Neutrophil (primary cell): ENCODE measurements around the gene MYO5B.

Experiments
- H3K27ac ChIP-seq: fragments of 200-600 bp; sonication (generic); 2 replicates; pipeline ENCODE4 v1.5.1; 2016; ENCODE audit warnings: mild to moderate bottlenecking, moderate library complexity
- H3K27me3 ChIP-seq: fragments of 200-600 bp; sonication (generic); 2 replicates; pipeline ENCODE4 v1.6.0; 2016; ENCODE audit warnings: mild to moderate bottlenecking
- H3K36me3 ChIP-seq: fragments of 200-600 bp; sonication (generic); 2 replicates; pipeline ENCODE4 v1.5.1; 2017
- H3K4me1 ChIP-seq, 2 experiments: fragments of 200-600 bp in 1 of 2; sonication (generic) in 1 of 2; 1 replicate in 1 of 2; 2 replicates in 1 of 2; pipeline versions ENCODE4 v1.5.1 to v1.6.1; 2013 to 2016; ENCODE audit warnings: low read depth in 1 of 2, low read length in 1 of 2, mild to moderate bottlenecking in 1 of 2, moderate library complexity in 1 of 2; ENCODE audit not compliant: control insufficient read depth in 1 of 2, insufficient read depth in 1 of 2
- H3K4me3 ChIP-seq, 2 experiments: fragments of 200-600 bp in 1 of 2; sonication (generic) in 1 of 2; 1 replicate in 1 of 2; 2 replicates in 1 of 2; pipeline ENCODE4 v1.5.1; 2013 to 2016; ENCODE audit warnings: low read depth in 1 of 2, low read length in 1 of 2, mild to moderate bottlenecking in 1 of 2, moderate library complexity in 1 of 2
- H3K9me3 ChIP-seq: fragments of 200-600 bp; sonication (generic); 2 replicates; pipeline ENCODE4 v1.5.1; 2016
- TF ChIP-seq, protein P1 (sequence below): fragments of 200-600 bp; sonication (generic); IDR thresholded peaks from 2 replicates; pipeline ENCODE4 v1.5.1; 2016; ENCODE audit warnings: antibody characterized with exemption

The MYO5B gene

DNA sequence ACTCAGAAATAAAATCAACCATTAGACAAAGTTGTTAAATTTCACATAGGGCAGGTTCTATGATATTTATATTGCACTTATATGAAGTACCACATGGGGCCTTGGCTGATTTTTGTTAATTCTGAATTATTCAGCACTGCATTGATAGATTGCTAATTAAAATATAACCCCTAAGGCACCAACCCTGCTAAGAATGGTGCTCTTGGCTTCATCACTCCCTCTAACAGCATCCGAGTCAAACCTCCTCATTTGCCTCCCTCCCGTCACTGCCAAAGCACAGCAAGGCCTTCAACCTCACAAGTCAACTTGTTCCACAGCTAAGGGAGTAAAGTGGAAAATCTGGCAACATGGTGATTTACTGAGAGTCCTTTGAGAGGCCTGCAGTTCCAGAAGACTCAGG lies 27.0 kb downstream of the MYO5B start:
- Histone ChIP-seq H3K4me3 (no peak overlapping the region), H3K9me3 (no peaks in the 10 kb centered on the region)

DNA sequence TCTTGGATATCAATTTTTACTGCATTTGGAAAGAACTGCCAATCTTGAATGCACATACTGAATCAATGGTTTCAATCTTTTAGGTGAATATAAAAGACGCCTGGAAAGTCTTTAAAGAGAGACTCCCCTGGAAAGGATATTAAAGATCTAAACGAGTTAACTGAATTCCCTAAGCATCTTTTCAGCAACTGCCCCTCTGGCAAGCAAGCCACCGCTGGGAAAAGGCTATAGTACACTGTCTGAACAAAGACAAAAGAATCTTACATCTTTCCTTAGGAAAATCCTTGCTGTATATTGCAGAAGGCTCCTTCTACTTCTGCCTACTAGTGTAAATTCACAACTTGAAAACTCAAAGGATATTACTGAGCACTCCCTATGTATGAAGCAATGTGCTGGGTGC lies 28.0 kb downstream of the MYO5B start:
- Histone ChIP-seq H3K9me3 (no peaks in the 10 kb centered on the region), H3K36me3 (no peaks in the 10 kb centered on the region), H3K4me1 (no peaks in the 10 kb centered on the region), H3K27ac (no peak overlapping the region), H3K27me3 (peaks cover 45% of the 10 kb centered on the region), H3K4me3 (no peak overlapping the region)
- TF ChIP-seq, protein P1, sequence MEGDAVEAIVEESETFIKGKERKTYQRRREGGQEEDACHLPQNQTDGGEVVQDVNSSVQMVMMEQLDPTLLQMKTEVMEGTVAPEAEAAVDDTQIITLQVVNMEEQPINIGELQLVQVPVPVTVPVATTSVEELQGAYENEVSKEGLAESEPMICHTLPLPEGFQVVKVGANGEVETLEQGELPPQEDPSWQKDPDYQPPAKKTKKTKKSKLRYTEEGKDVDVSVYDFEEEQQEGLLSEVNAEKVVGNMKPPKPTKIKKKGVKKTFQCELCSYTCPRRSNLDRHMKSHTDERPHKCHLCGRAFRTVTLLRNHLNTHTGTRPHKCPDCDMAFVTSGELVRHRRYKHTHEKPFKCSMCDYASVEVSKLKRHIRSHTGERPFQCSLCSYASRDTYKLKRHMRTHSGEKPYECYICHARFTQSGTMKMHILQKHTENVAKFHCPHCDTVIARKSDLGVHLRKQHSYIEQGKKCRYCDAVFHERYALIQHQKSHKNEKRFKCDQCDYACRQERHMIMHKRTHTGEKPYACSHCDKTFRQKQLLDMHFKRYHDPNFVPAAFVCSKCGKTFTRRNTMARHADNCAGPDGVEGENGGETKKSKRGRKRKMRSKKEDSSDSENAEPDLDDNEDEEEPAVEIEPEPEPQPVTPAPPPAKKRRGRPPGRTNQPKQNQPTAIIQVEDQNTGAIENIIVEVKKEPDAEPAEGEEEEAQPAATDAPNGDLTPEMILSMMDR: no peak

More for the DNA sequence above, 27.0 kb downstream of the MYO5B start:
- TF ChIP-seq, protein P1: no peak
- no peaks in the 10 kb centered on the region for H3K36me3 ChIP-seq
- peaks cover 36% of the 10 kb centered on the region for H3K27me3 ChIP-seq
- H3K27ac ChIP-seq: no peak overlapping the region
- no peaks in the 10 kb centered on the region for H3K4me1 ChIP-seq

DNA sequence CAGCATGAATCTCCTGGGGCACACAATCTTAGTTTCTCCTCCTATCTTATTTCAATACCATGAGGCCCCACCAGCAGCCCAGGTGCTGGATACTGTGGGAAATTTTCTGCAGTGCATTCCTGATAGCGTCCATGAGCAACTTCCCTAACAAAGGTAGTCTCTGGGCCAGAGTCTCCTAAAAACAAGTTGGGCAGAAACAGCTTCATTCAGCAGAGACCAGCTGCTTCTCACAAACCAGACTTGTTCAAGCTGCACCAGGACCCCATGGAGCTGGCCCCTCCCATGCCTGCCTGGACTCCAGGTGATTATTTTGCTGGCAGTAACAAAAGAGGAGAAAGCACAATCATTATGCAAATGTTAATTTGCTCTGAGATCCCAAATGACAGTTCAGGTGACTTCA lies 31.4 kb downstream of the MYO5B start:
- no peak overlapping the region for H3K4me3 ChIP-seq
- H3K9me3 ChIP-seq: no peaks in the 10 kb centered on the region
- TF ChIP-seq, protein P1: no peak
- H3K27me3 ChIP-seq: peaks cover 45% of the 10 kb centered on the region
- H3K4me1 ChIP-seq: no peaks in the 10 kb centered on the region
- no peaks in the 10 kb centered on the region for H3K36me3 ChIP-seq
- no peak overlapping the region for H3K27ac ChIP-seq

DNA sequence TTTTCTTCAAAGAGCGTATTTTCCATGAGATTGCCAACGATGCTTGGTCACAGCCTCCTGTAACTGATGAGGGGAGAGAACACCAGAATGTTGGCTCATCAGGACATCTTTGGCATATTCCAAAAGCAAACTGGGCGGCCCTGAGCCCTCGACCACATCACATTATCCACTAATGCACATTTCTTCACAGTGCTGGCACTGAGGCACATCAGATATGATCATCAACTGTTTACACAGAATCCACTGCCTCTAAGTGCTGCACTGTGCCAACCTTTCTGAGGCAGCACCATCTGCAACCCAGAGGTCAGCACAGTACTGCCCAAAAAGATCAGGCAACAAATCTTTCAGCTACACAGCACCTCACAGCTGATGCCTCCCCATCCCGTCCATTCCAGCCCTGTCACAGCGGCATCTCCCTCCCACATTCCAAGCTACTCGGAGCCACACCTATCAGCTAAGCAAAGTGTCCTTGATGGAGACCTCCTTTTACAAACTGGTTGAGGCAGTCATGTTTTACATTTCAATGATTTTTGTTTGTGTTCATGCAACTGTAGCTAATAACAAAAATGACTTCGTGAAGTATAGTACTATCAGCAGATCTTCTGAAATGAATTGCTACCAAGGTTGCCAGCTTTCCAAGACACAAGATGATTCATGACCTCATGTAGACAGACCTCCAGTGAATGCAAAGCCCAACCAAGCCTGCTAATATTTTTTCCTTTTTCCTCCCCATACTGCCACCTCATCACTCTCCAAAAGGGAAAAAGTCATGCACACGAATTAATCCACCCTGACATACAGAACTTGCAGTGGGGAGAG lies 32.3 kb downstream of the MYO5B start:
- Histone ChIP-seq H3K27ac (no peak overlapping the region), H3K4me1 (no peaks in the 10 kb centered on the region), H3K27me3 (peaks cover 39% of the 10 kb centered on the region), H3K9me3 (no peaks in the 10 kb centered on the region), H3K36me3 (no peaks in the 10 kb centered on the region), H3K4me3 (no peak overlapping the region)
- TF ChIP-seq, protein P1: no peak

DNA sequence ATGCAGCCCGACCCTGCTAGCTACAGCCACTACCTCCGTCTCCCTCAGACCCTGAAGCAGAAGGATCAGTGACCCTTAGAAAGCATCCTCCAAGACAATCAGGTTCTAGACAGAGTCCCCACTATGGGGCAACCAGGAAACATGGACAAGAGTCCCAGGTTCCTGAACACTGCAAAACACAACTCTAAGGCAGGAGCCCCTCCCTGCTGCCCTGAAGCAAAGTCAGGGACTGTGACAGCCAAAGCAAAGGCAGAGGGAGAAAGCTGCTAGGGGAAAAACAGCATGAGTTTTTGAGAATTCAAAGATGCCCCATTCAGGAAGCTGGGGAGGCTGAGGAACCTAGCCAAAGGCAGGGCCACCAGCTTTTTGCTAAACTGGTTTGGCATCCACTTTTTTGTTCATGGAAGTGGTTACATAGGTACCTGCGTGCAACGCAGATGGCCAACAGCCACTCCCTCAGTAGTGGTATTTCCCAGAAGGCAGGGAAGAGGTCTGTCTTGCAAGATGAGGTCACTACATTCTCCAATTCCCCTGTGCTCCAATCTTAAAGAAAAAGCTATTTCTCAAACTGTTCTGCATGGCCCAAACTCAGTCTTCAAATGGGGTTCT lies 33.2 kb downstream of the MYO5B start:
- no peaks in the 10 kb centered on the region for H3K4me1 ChIP-seq
- TF ChIP-seq, protein P1: no peak
- H3K9me3 ChIP-seq: no peaks in the 10 kb centered on the region
- H3K27me3 ChIP-seq: peaks cover 30% of the 10 kb centered on the region
- H3K27ac ChIP-seq: no peak overlapping the region
- no peaks in the 10 kb centered on the region for H3K36me3 ChIP-seq
- no peak overlapping the region for H3K4me3 ChIP-seq
